Stimulated activated CD8-positive, alpha-beta memory T cell treated with anti-CD3 and anti-CD28 coated beads, Interleukin-4, amount 100 ng/mL, for 24 hours (primary cell): ENCODE data around the gene ADAMTS20.
"Not testable (repeated sequence)": the region's sequence is repeated elsewhere in the genome, so short reads cannot be mapped to it uniquely, and the experiment has no call there.

Experiments
- DNase-seq: peaks from one replicate; pipeline ENCODE4 v3.0.0-alpha.2; 2020; ENCODE audit warnings: low read depth

The ADAMTS20 gene

GRCh38 chr12:43360001-43360400, 192.0 kb downstream of the ADAMTS20 start:
- not testable (repeated sequence) for DNase-seq

GRCh38 chr12:43357141-43357540, 194.9 kb downstream of the ADAMTS20 start:
- DNase-seq: no peak

- no peak for DNase-seq
Observed at GRCh38 chr12:43352001-43352400, 200.0 kb downstream of the ADAMTS20 start.

GRCh38 chr12:43349863-43350262, 202.1 kb downstream of the ADAMTS20 start:
- DNase-seq: no peak

- DNase-seq: no peak
Observed at GRCh38 chr12:43348221-43348620, 203.8 kb downstream of the ADAMTS20 start.

GRCh38 chr12:43347026-43347425, 205.0 kb downstream of the ADAMTS20 start:
- no peak for DNase-seq

- DNase-seq: no peak
Observed at GRCh38 chr12:43345023-43345422, 207.0 kb downstream of the ADAMTS20 start.

- DNase-seq: not testable (repeated sequence)
Observed at GRCh38 chr12:43341785-43342313, 210.2 kb downstream of the ADAMTS20 start.

GRCh38 chr12:43338848-43339526, 213.0 kb downstream of the ADAMTS20 start:
- no peak for DNase-seq

GRCh38 chr12:43337571-43338444, 214.2 kb downstream of the ADAMTS20 start:
- no peak for DNase-seq

GRCh38 chr12:43336962-43337555, 214.9 kb downstream of the ADAMTS20 start:
- DNase-seq: no peak

- no peak for DNase-seq
Observed at GRCh38 chr12:43333644-43334043, 218.4 kb downstream of the ADAMTS20 start.

GRCh38 chr12:43332977-43333640, 218.9 kb downstream of the ADAMTS20 start:
- DNase-seq: no peak

GRCh38 chr12:43331935-43332334, 220.1 kb downstream of the ADAMTS20 start:
- no peak for DNase-seq

GRCh38 chr12:43329375-43329774, 222.6 kb downstream of the ADAMTS20 start:
- no peak for DNase-seq

GRCh38 chr12:43325786-43326185, 226.2 kb downstream of the ADAMTS20 start:
- no peak for DNase-seq

GRCh38 chr12:43320281-43320680, 231.7 kb downstream of the ADAMTS20 start:
- no peak for DNase-seq

- no peak for DNase-seq
Observed at GRCh38 chr12:43318021-43318420, 234.0 kb downstream of the ADAMTS20 start.

GRCh38 chr12:43317156-43317555, 234.8 kb downstream of the ADAMTS20 start:
- DNase-seq: no peak

- no peak for DNase-seq
Observed at GRCh38 chr12:43316520-43316919, 235.5 kb downstream of the ADAMTS20 start.

GRCh38 chr12:43315961-43316360, 236.0 kb downstream of the ADAMTS20 start:
- DNase-seq: no peak

- DNase-seq: no peak
Observed at GRCh38 chr12:43312991-43313505, 239.0 kb downstream of the ADAMTS20 start.
